K562 (cell line): Measurements from ENCODE around the gene APOC1. TPM values are rescaled to one million over a fixed set of nuclear protein-coding genes. Genes with fewer than 3 reads are reported as not detected.

Experiments used
- BRF1 ChIP-seq: IDR thresholded peaks from 3 replicates; pipeline ENCODE4 v1.6.1; 2011; ENCODE audit warnings: borderline replicate concordance, mild to moderate bottlenecking; ENCODE audit not compliant: insufficient read length; ENCODE audit errors: extremely low read depth
- HDAC2 ChIP-seq: fragments of 450-650 bp; IDR thresholded peaks from 2 replicates; pipeline ENCODE4 v1.6.1; 2016; ENCODE audit warnings: mild to moderate bottlenecking
- HOXB6 ChIP-seq: fragments of 250-450 bp; sonication (Bioruptor Pico); IDR thresholded peaks from 2 replicates; pipeline ENCODE4 v1.5.1; 2022; ENCODE audit warnings: mild to moderate bottlenecking, borderline replicate concordance
- ZNF134 ChIP-seq: fragments of 250-450 bp; sonication (Bioruptor Pico); conservative IDR thresholded peaks from 2 replicates; pipeline ENCODE4 v1.4.0; 2020
- ZNF197 ChIP-seq: fragments of 200-800 bp; sonication (Bioruptor generic); IDR thresholded peaks from 2 replicates; pipeline ENCODE4 v1.6.1; 2016; ENCODE audit warnings: low read depth, missing genetic modification characterization, missing compliant biosample characterization
- ZNF780A ChIP-seq: fragments of 250-450 bp; sonication (Bioruptor Pico); IDR thresholded peaks from 2 replicates; pipeline ENCODE4 v1.5.0; 2021; ENCODE audit warnings: mild to moderate bottlenecking
- polyA plus RNA-seq, 8 experiments: library from polyadenylated mRNA; depleted of rRNA in 4 of 8; stranded (reverse) in 5 of 8; unstranded in 3 of 8; fragments of >200 nt; fragmentation: Nextera tagmentation in 2 of 8; fragmentation: Illumina TruSeq in 1 of 8; extraction: Ambion mirVana in 2 of 8; extraction: Trizol in 1 of 8; gene quantifications; 2 replicates each; pipeline versions ENCODE4 v1.2.1 to v1.2.3, GENCODE V29; 2011 to 2014; ENCODE audit warnings: inconsistent platforms in 1 of 8, missing spikeins in 1 of 8
- total RNA-seq, 7 experiments: library from RNA; depleted of rRNA in 6 of 7; stranded (reverse); fragments of >200 nt in 6 of 7; fragmentation: Illumina TruSeq in 2 of 7; extraction: Trizol in 2 of 7; gene quantifications; 2 replicates each; pipeline versions ENCODE4 v1.2.1 to v1.2.3, GENCODE V29; 2011 to 2021; ENCODE audit warnings: low replicate concordance in 1 of 7
- TF ChIP-seq, protein P1 (sequence below): IDR thresholded peaks from 2 replicates; pipeline ENCODE4 v1.6.1; 2012; ENCODE audit warnings: low read depth, low read length, improper control_type of control experiment, borderline replicate concordance
- TF ChIP-seq, protein P2 (sequence below), 2 experiments: fragments of 450-650 bp; IDR thresholded peaks; 2 replicates each; pipeline ENCODE4 v1.6.1; 2016; ENCODE audit warnings: mild to moderate bottlenecking in 2 of 2, borderline replicate concordance in 1 of 2, low read depth in 1 of 2, moderate library complexity in 1 of 2

Gene APOC1
- total and polyA plus RNA-seq, 9 of the 15 experiments (the other 6 are each of a cell fraction or from before 2014, with no cell fraction given) = 115 to 408 (median 220) TPM

DNA sequence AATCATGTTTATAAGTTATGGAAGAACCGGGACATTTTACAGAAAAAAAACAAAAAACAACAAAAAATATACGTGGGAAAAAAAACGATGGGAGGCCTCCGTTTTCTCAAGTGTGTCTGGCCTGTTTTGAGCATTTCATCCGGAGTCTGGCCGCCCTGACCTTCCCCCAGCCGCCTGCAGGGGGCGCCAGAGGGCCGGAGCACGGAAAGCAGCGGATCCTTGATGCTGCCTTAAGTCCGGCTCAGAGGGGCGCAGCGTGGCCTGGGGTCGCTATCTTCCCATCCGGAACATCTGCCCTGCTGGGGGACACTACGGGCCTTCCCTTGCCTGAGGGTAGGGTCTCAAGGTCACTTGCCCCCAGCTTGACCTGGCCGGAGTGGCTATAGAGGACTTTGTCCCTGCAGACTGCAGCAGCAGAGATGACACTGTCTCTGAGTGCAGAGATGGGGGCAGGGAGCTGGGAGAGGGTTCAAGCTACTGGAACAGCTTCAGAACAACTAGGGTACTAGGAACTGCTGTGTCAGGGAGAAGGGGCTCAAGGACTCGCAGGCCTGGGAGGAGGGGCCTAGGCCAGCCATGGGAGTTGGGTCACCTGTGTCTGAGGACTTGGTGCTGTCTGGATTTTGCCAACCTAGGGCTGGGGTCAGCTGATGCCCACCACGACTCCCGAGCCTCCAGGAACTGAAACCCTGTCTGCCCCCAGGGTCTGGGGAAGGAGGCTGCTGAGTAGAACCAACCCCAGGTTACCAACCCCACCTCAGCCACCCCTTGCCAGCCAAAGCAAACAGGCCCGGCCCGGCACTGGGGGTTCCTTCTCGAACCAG is 10.6 kb upstream of the APOC1 start (continued):
- TF ChIP-seq, protein P1, sequence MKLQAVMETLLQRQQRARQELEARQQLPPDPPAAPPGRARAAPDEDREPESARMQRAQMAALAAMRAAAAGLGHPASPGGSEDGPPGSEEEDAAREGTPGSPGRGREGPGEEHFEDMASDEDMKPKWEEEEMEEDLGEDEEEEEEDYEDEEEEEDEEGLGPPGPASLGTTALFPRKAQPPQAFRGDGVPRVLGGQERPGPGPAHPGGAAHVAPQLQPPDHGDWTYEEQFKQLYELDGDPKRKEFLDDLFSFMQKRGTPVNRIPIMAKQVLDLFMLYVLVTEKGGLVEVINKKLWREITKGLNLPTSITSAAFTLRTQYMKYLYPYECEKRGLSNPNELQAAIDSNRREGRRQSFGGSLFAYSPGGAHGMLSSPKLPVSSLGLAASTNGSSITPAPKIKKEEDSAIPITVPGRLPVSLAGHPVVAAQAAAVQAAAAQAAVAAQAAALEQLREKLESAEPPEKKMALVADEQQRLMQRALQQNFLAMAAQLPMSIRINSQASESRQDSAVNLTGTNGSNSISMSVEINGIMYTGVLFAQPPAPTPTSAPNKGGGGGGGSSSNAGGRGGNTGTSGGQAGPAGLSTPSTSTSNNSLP = no peak
- TF ChIP-seq ZNF134 (CRISPR knock-in tag) = no peak
- 0 out of 2 replicates have a peak, but pooled peaks have one; percentile 20 for TF ChIP-seq HDAC2
- no peak for TF ChIP-seq HOXB6 (CRISPR knock-in tag)
- no peak for TF ChIP-seq ZNF780A
- TF ChIP-seq, protein P2, sequence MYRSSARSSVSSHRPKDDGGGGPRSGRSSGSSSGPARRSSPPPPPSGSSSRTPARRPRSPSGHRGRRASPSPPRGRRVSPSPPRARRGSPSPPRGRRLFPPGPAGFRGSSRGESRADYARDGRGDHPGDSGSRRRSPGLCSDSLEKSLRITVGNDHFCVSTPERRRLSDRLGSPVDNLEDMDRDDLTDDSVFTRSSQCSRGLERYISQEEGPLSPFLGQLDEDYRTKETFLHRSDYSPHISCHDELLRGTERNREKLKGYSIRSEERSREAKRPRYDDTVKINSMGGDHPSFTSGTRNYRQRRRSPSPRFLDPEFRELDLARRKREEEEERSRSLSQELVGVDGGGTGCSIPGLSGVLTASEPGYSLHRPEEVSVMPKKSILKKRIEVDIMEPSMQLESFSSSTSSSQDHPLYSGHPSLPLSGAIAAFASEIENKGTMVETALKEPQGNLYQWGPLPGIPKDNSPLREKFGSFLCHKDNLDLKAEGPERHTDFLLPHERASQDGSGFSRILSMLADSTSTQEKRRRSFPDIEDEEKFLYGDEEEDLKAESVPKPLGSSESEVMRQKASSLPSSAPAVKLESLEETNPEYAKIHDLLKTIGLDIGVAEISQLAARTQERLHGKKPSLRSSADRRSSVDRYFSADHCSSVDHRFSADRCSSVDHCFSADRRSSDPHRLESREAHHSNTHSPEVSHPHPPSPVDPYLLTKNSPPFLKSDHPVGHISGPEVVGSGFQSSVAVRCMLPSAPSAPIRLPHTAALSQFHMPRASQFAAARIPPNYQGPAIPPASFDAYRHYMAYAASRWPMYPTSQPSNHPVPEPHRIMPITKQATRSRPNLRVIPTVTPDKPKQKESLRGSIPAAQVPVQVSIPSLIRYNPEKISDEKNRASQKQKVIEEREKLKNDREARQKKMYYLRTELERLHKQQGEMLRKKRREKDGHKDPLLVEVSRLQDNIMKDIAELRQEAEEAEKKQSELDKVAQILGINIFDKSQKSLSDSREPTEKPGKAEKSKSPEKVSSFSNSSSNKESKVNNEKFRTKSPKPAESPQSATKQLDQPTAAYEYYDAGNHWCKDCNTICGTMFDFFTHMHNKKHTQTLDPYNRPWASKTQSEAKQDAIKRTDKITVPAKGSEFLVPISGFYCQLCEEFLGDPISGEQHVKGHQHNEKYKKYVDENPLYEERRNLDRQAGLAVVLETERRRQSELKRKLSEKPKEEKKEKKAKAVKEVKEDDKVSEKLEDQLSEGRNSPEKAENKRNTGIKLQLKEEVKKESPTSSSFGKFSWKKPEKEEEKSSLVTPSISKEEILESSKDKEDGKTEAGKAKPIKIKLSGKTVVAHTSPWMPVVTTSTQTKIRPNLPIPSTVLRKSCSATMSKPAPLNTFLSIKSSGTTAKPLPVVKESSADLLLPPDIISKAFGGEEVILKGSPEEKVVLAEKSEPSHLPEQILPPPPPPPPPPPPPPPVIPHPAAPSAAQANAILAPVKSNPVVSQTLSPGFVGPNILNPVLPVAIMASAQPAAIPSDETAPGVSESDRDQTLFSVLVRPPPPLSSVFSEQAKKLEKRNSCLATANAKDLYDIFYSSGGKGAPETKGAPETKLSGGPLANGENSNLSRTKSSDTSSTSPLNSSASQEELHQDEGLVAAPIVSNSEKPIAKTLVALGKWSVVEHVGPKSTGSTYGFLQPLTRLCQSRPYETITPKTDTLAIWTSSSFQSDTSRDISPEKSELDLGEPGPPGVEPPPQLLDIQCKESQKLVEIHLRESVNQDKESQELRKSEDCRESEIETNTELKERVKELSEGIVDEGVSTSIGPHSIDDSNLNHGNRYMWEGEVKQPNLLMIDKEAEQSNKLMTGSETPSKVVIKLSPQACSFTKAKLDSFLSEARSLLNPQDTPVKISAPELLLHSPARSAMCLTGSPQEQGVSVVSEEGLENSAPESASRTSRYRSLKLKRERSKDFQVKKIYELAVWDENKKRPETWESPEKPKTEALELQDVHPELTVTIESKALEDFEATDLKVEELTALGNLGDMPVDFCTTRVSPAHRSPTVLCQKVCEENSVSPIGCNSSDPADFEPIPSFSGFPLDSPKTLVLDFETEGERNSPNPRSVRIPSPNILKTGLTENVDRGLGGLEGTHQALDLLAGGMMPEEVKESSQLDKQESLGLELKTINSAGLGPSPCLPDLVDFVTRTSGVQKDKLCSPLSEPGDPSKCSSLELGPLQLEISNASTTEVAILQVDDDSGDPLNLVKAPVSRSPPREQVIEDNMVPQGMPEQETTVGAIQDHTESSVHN (IDR thresholded peaks at IDR 0.05; ENCODE audit: borderline replicate concordance in 1 of 2, low read depth in 1 of 2) = no peak
- no peak for TF ChIP-seq ZNF197 (CRISPR knock-in tag)
- no peak for TF ChIP-seq BRF1
